DOHH2 (cell line): ENCODE data around the gene C1orf35.

Source experiments
- H3F3A ChIP-seq: fragments of 200-600 bp; sonication (generic), shearing (Covaris generic); 2 replicates; pipeline ENCODE4 v1.6.0; 2016; ENCODE audit warnings: antibody characterized with exemption, mild to moderate bottlenecking; ENCODE audit not compliant: control insufficient read depth, insufficient read depth
- H3K27ac ChIP-seq: fragments of 200-600 bp; sonication (generic); 2 replicates; pipeline ENCODE4 v1.5.1; 2014; ENCODE audit warnings: low read depth, mild to moderate bottlenecking, low read length, moderate library complexity
- H3K27me3 ChIP-seq: fragments of 200-600 bp; sonication (generic); 2 replicates; pipeline ENCODE4 v1.6.1; 2014; ENCODE audit warnings: mild to moderate bottlenecking, low read length, mixed read lengths; ENCODE audit not compliant: control insufficient read depth
- H3K36me3 ChIP-seq: fragments of 200-600 bp; sonication (generic); 2 replicates; pipeline ENCODE4 v1.6.1; 2014; ENCODE audit warnings: mild to moderate bottlenecking, low read length, moderate library complexity, mixed read lengths; ENCODE audit not compliant: control insufficient read depth
- H3K4me1 ChIP-seq: fragments of 200-600 bp; sonication (generic); 2 replicates; pipeline ENCODE4 v1.6.1; 2014; ENCODE audit warnings: mild to moderate bottlenecking, low read length, mixed read lengths; ENCODE audit not compliant: control insufficient read depth
- H3K4me2 ChIP-seq: fragments of 200-600 bp; sonication (generic); 2 replicates; pipeline ENCODE4 v1.6.0; 2014; ENCODE audit warnings: mild to moderate bottlenecking, low read length, moderate library complexity
- H3K4me3 ChIP-seq: fragments of 200-600 bp; sonication (generic); 2 replicates; pipeline ENCODE4 v1.5.1; 2014; ENCODE audit warnings: mild to moderate bottlenecking, low read length, mixed read lengths
- H3K79me2 ChIP-seq: fragments of 200-600 bp; sonication (generic); 2 replicates; pipeline ENCODE4 v1.6.1; 2014; ENCODE audit warnings: mild to moderate bottlenecking, low read length, mixed read lengths; ENCODE audit not compliant: control insufficient read depth
- H3K9me2 ChIP-seq: fragments of 200-600 bp; sonication (generic); replicated peaks from 2 replicates; pipeline ENCODE4 v1.6.1; 2014; ENCODE audit warnings: mild to moderate bottlenecking, low read length, mixed read lengths; ENCODE audit not compliant: control insufficient read depth
- H3K9me3 ChIP-seq: fragments of 200-600 bp; sonication (generic); 2 replicates; pipeline ENCODE4 v1.6.1; 2014; ENCODE audit warnings: antibody characterized with exemption, low read length, mixed read lengths; ENCODE audit not compliant: control insufficient read depth, insufficient read depth
- H4K20me1 ChIP-seq: fragments of 200-600 bp; sonication (generic); 2 replicates; pipeline ENCODE4 v1.6.0; 2014; ENCODE audit warnings: low read depth, mild to moderate bottlenecking, antibody characterized with exemption, low read length, moderate library complexity; ENCODE audit not compliant: control insufficient read depth, insufficient read depth
- EZH2phosphoT487 ChIP-seq: fragments of 200-600 bp; sonication (generic); IDR thresholded peaks from 2 replicates; pipeline ENCODE4 v1.6.1; 2017; ENCODE audit warnings: borderline replicate concordance, mild to moderate bottlenecking, antibody characterized with exemption, low read length, moderate library complexity, mixed read lengths
- TF ChIP-seq, protein P1 (sequence below): fragments of 200-600 bp; sonication (generic); IDR thresholded peaks from one replicate; pipeline ENCODE4 v1.5.1; 2014; ENCODE audit warnings: antibody characterized with exemption, mild to moderate bottlenecking, low read depth, low read length; ENCODE audit not compliant: poor library complexity, severe bottlenecking

Gene C1orf35

GRCh38 chr1:228109962-228110488 lies 6.9 kb upstream of the C1orf35 start:
- H3K27ac ChIP-seq = no peak overlapping the region
- peaks cover 18% of the 10 kb centered on the region for H3K79me2 ChIP-seq

DNA sequence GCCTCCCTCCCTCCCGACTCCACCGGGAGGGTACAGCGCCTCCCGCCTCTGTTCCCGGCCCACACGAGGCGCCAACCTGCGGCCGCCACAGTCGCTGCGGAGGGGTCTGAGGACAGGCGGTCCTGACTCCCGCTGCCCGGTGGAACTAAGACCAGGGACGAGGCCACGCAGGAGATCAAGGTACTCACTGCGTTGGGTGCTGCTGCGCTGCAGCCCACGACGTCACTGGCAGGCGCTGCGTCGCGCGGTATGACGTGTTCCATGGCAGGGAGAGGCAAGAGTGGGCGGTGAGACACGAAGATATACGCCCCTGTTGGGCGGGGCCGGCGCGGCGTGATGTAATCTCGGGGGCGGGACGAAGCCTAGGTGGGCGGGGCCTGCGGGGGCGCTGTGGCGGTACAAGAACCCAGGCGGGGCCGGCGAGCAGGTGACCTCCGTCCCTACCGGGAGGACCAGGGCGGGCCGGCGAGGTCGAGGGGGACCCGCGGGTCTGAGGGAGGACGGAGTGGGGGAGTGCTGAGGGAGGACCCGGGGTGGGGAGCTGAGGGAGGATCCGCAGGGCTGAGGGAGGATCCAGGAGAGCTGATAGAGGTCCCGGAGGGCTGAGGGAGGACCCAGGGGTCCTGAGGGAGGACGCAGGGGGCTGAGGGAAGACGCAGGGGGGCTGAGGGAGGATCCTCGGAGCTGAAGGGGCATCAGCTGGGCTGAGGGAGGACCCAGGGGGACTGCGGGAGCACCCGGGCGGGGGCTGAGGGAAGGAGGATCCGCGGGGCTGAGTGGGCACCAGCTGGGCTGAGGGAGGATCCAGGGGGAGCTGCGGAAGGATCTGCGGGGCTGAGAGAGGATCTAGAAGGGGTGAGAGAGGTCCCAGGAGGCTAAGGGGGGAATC lies 6.2 kb upstream of the C1orf35 start, which contains the start of gene MRPL55:
MRPL55 (minus strand) TSS at position 227 of the 889 bp plus-strand sequence. CDS start 1,039 bp downstream, outside the sequence.
- Histone ChIP-seq H3K27ac (no peak within 1 kb of the TSS), H4K20me1 (no peaks in the 10 kb centered on the region), H3K9me3 (no peaks in the 10 kb centered on the region), H3K79me2 (peaks cover 18% of the 10 kb centered on the region), H3K9me2 (no peaks in the 10 kb centered on the region), H3K27me3 (no peaks in the 10 kb centered on the region), H3K4me2 (peak within 1 kb of the TSS; percentile 85), H3F3A (peaks cover 5% of the 10 kb centered on the region; the same call in 1 of the 2 replicates), H3K36me3 (peaks cover 23% of the 10 kb centered on the region), H3K4me3 (peak within 1 kb of the TSS; percentile 96), H3K4me1 (peaks cover 21% of the 10 kb centered on the region)
- TF ChIP-seq, protein P1, sequence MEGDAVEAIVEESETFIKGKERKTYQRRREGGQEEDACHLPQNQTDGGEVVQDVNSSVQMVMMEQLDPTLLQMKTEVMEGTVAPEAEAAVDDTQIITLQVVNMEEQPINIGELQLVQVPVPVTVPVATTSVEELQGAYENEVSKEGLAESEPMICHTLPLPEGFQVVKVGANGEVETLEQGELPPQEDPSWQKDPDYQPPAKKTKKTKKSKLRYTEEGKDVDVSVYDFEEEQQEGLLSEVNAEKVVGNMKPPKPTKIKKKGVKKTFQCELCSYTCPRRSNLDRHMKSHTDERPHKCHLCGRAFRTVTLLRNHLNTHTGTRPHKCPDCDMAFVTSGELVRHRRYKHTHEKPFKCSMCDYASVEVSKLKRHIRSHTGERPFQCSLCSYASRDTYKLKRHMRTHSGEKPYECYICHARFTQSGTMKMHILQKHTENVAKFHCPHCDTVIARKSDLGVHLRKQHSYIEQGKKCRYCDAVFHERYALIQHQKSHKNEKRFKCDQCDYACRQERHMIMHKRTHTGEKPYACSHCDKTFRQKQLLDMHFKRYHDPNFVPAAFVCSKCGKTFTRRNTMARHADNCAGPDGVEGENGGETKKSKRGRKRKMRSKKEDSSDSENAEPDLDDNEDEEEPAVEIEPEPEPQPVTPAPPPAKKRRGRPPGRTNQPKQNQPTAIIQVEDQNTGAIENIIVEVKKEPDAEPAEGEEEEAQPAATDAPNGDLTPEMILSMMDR = peak; percentile 27
- no peak for TF ChIP-seq EZH2phosphoT487

More at GRCh38 chr1:228109962-228110488, 6.9 kb upstream of the C1orf35 start:
- Histone ChIP-seq H3K9me2 (no peaks in the 10 kb centered on the region), H3K4me3 (peak overlapping the region; percentile 96), H3K4me2 (peak overlapping the region; percentile 85), H3K9me3 (no peaks in the 10 kb centered on the region), H3K4me1 (peaks cover 17% of the 10 kb centered on the region), H4K20me1 (no peaks in the 10 kb centered on the region), H3F3A (peaks cover 5% of the 10 kb centered on the region; the same call in 1 of the 2 replicates), H3K36me3 (peaks cover 20% of the 10 kb centered on the region; the same call in 1 of the 2 replicates), H3K27me3 (no peaks in the 10 kb centered on the region)
- TF ChIP-seq, protein P1 = no peak
- no peak for TF ChIP-seq EZH2phosphoT487

DNA sequence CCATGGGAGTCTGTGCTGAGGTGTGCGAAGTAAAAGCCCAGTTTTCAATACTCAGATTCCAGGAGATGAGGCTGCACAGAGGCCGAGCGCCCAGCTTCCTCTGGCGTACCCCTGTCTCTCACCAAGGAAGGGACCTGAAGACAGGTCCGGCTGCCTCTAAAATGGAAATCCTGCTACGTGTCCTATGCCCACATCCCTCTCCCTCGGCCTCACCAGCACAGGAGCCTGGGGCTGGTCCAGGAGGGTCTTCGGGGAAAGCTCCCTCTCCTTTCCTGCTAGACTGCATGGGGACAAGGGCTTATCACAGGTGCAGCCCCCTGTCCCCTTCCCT lies 5.6 kb upstream of the C1orf35 start:
- peaks cover 5% of the 10 kb centered on the region; the same call in 1 of the 2 replicates for H3F3A ChIP-seq
- peaks cover 23% of the 10 kb centered on the region for H3K79me2 ChIP-seq
- H3K9me3 ChIP-seq = no peaks in the 10 kb centered on the region
- H3K4me1 ChIP-seq = peaks cover 27% of the 10 kb centered on the region
- H3K4me3 ChIP-seq = peak overlapping the region; percentile 96
- TF ChIP-seq, protein P1 = no peak
- TF ChIP-seq EZH2phosphoT487 = no peak
- H3K27ac ChIP-seq = no peak overlapping the region
- no peaks in the 10 kb centered on the region for H3K27me3 ChIP-seq
- H3K4me2 ChIP-seq = peak overlapping the region; percentile 85
- H3K9me2 ChIP-seq = no peaks in the 10 kb centered on the region
- H3K36me3 ChIP-seq = peaks cover 23% of the 10 kb centered on the region
- no peaks in the 10 kb centered on the region for H4K20me1 ChIP-seq
